OCI-LY7 (cell line): Measurements from ENCODE around the gene CD302. TPM values are rescaled to one million over a fixed set of nuclear protein-coding genes. Genes with fewer than 3 reads are reported as not detected.

Experiments used
- BruUV-seq: library from RNA; stranded (reverse); fragments of 400-500 nt; replicated peaks from 2 replicates; lab custom pipeline; 2021; lab: Mats Ljungman, UMichigan
- CTCF ChIA-PET: fragments of 300-600 bp; sonication (Branson Sonifier 250); formaldehyde crosslinking; loops from one replicate; lab custom pipeline; 2022; ENCODE audit warnings: antibody characterized with exemption; ENCODE audit not compliant: unreplicated experiment; lab: Charles Lee
- POLR2A ChIA-PET: fragments of 300-600 bp; sonication (Branson Sonifier 250); formaldehyde crosslinking; loops from one replicate; lab custom pipeline; 2022; ENCODE audit warnings: antibody characterized with exemption; lab: Charles Lee
- DNase-seq: peaks from one replicate; pipeline ENCODE4 v3.0.0-alpha.2; 2015; ENCODE audit warnings: low spot score
- H2AFZ ChIP-seq: fragments of 200-600 bp; sonication (generic), shearing (Covaris generic); 2 replicates; pipeline ENCODE4 v1.6.1; 2014; ENCODE audit warnings: mild to moderate bottlenecking, antibody characterized with exemption, low read length, moderate library complexity
- H3K27ac ChIP-seq: fragments of 200-600 bp; sonication (generic); 2 replicates; pipeline ENCODE4 v1.5.1; 2014; ENCODE audit warnings: mixed run types, low read depth, mild to moderate bottlenecking, moderate library complexity, low read length, inconsistent platforms; ENCODE audit not compliant: poor library complexity, severe bottlenecking
- H3K36me3 ChIP-seq: fragments of 200-600 bp; sonication (generic); 2 replicates; pipeline ENCODE4 v1.6.1; 2014; ENCODE audit warnings: mild to moderate bottlenecking, antibody characterized with exemption, low read length, moderate library complexity, mixed read lengths; ENCODE audit not compliant: insufficient read depth
- H3K4me1 ChIP-seq: fragments of 200-600 bp; sonication (generic); 2 replicates; pipeline ENCODE4 v1.5.1; 2014; ENCODE audit warnings: mild to moderate bottlenecking, low read length; ENCODE audit not compliant: insufficient read depth, poor library complexity, severe bottlenecking
- H3K4me2 ChIP-seq: fragments of 200-600 bp; sonication (generic); 2 replicates; pipeline ENCODE4 v1.6.1; 2014; ENCODE audit warnings: mild to moderate bottlenecking, low read length
- H3K4me3 ChIP-seq: fragments of 200-600 bp; sonication (generic); 2 replicates; pipeline ENCODE4 v1.5.1; 2014; ENCODE audit warnings: mild to moderate bottlenecking, low read depth, low read length; ENCODE audit not compliant: poor library complexity, severe bottlenecking
- H3K79me2 ChIP-seq: fragments of 200-600 bp; sonication (generic); 2 replicates; pipeline ENCODE4 v1.6.1; 2016; ENCODE audit warnings: low read depth, mild to moderate bottlenecking, low read length, moderate library complexity, mixed read lengths; ENCODE audit not compliant: insufficient read depth
- H3K9me2 ChIP-seq: fragments of 200-600 bp; sonication (generic); 2 replicates; pipeline ENCODE4 v1.6.1; 2016; ENCODE audit warnings: mild to moderate bottlenecking, low read length, mixed read lengths; ENCODE audit not compliant: insufficient read depth
- H3K9me3 ChIP-seq: fragments of 200-600 bp; sonication (generic); 2 replicates; pipeline ENCODE4 v1.6.1; 2014; ENCODE audit warnings: mild to moderate bottlenecking, mixed run types, low read length, mixed read lengths
- H4K20me1 ChIP-seq: fragments of 200-600 bp; sonication (generic); 2 replicates; pipeline ENCODE4 v1.6.1; 2014; ENCODE audit warnings: mild to moderate bottlenecking, antibody characterized with exemption, low read length, moderate library complexity, mixed read lengths; ENCODE audit not compliant: insufficient read depth
- CTCF ChIP-seq: fragments of 200-600 bp; sonication (generic); conservative IDR thresholded peaks from 2 replicates; pipeline ENCODE4 v1.5.1; 2014; ENCODE audit warnings: mild to moderate bottlenecking, antibody characterized with exemption, low read length, moderate library complexity, mixed read lengths
- EZH2phosphoT487 ChIP-seq: fragments of 200-600 bp; sonication (generic); IDR thresholded peaks from 2 replicates; pipeline ENCODE4 v1.6.1; 2018; ENCODE audit warnings: low read depth, borderline replicate concordance, mild to moderate bottlenecking, mixed run types, antibody characterized with exemption, low read length, moderate library complexity, mixed read lengths
- intact Hi-C: fragments of 100-400 bp; cut with micrococcal nuclease; formaldehyde crosslinking; loops from one replicate; pipeline ENCODE4 v1.10.0; 2022; ENCODE audit not compliant: unreplicated experiment
- total RNA-seq, 2 experiments: library from RNA; depleted of rRNA in 1 of 2; stranded (reverse); fragments of >200 nt in 1 of 2; shearing (Covaris generic) in 1 of 2; gene quantifications; 2 replicates each; pipeline ENCODE4 v1.2.3, GENCODE V29; 2014 to 2022

Gene CD302
- total RNA-seq, 2 experiments from 2014 or later, result not detected

GRCh38 chr2:159738509-159739390, 59.3 kb downstream of the CD302 start:
- Histone ChIP-seq H4K20me1 (peaks cover 26% of the 10 kb centered on the region), H3K9me2 (no peaks in the 10 kb centered on the region), H2AFZ (no peak overlapping the region), H3K36me3 (peaks cover 99% of the 10 kb centered on the region), H3K4me3 (no peak overlapping the region), H3K4me1 (no peaks in the 10 kb centered on the region), H3K79me2 (peaks cover 84% of the 10 kb centered on the region), H3K4me2 (no peak overlapping the region), H3K27ac (no peak overlapping the region), H3K9me3 (no peaks in the 10 kb centered on the region)
- CTCF ChIA-PET, result no interaction called here
- no TSS peak for BruUV-seq
- TF ChIP-seq EZH2phosphoT487 (no peak), CTCF (no peak)
- intact Hi-C loops, result no loop called here
- DNase-seq, result no peak
- POLR2A ChIA-PET, result interaction anchor here (0.9 kb wide), 1 partner anchor 8 kb away, joined by 3 read pairs; no protein-coding TSS in a partner anchor

- Histone ChIP-seq H3K4me2 (no peak overlapping the region), H3K79me2 (peaks cover 85% of the 10 kb centered on the region), H3K9me3 (no peaks in the 10 kb centered on the region), H3K27ac (no peak overlapping the region), H3K9me2 (no peaks in the 10 kb centered on the region), H4K20me1 (peaks cover 31% of the 10 kb centered on the region), H3K4me1 (no peaks in the 10 kb centered on the region), H3K36me3 (peaks cover 98% of the 10 kb centered on the region), H3K4me3 (no peak overlapping the region), H2AFZ (no peak overlapping the region)
- ChIA-PET CTCF (no interaction called here), POLR2A (interaction anchor here (0.9 kb wide), 1 partner anchor 9 kb away, joined by 3 read pairs; no protein-coding TSS in a partner anchor)
- intact Hi-C loops, result no loop called here
- DNase-seq, result no peak
- BruUV-seq, result no TSS peak
- no peak for TF ChIP-seq EZH2phosphoT487
- TF ChIP-seq CTCF, result no peak
Measured at GRCh38 chr2:159737917-159738296, 60.1 kb downstream of the CD302 start.
